SK-N-SH treated with all-trans-retinoic acid at 6 μM for 48 hours (cell line): Measurements from ENCODE around the gene PANX2.

Source experiments
- ATAC-seq: fragments of 200-7000 bp; cut with Tn5 transposase; 3 replicates; pipeline ENCODE4 v1.9.1; 2020; ENCODE audit warnings: mild to moderate bottlenecking, moderate library complexity
- ARNTL ChIP-seq: fragments of 450-650 bp; formaldehyde crosslinking; IDR thresholded peaks from 2 replicates; pipeline ENCODE4 v1.5.0; 2020; ENCODE audit warnings: low read depth, mild to moderate bottlenecking, moderate library complexity, borderline replicate concordance
- BACH2 ChIP-seq: fragments of 250-450 bp; sonication (Bioruptor Pico); IDR thresholded peaks from 2 replicates; pipeline ENCODE4 v1.9.0; 2021; ENCODE audit warnings: mild to moderate bottlenecking, borderline replicate concordance
- CSDC2 ChIP-seq: fragments of 250-450 bp; sonication (Bioruptor Pico); IDR thresholded peaks from 2 replicates; pipeline ENCODE4 v1.5.0; 2020; ENCODE audit warnings: mild to moderate bottlenecking, moderate library complexity
- ESRRG ChIP-seq: fragments of 250-450 bp; sonication (Bioruptor Pico); IDR thresholded peaks from 2 replicates; pipeline ENCODE4 v1.6.1; 2021; ENCODE audit warnings: mild to moderate bottlenecking
- GLIS3 ChIP-seq: fragments of 250-450 bp; sonication (Bioruptor Pico); IDR thresholded peaks from 2 replicates; pipeline ENCODE4 v1.5.0; 2020; ENCODE audit warnings: mild to moderate bottlenecking, moderate library complexity
- ISL1 ChIP-seq: fragments of 250-450 bp; sonication (Bioruptor Pico); IDR thresholded peaks from 2 replicates; pipeline ENCODE4 v2.1.2; 2022; ENCODE audit warnings: mild to moderate bottlenecking, moderate library complexity
- OSR1 ChIP-seq: fragments of 250-450 bp; sonication (Bioruptor Pico); IDR thresholded peaks from 2 replicates; pipeline ENCODE4 v1.8.0; 2022; ENCODE audit warnings: moderate library complexity, mild to moderate bottlenecking, inconsistent platforms
- PPARA ChIP-seq: fragments of 250-450 bp; sonication (Bioruptor Pico); IDR thresholded peaks from 2 replicates; pipeline ENCODE4 v1.5.0; 2020; ENCODE audit warnings: mild to moderate bottlenecking, borderline replicate concordance
- RARB ChIP-seq: fragments of 250-450 bp; sonication (Bioruptor Pico); IDR thresholded peaks from 2 replicates; pipeline ENCODE4 v1.8.0; 2021; ENCODE audit warnings: mild to moderate bottlenecking, moderate library complexity
- SNAI2 ChIP-seq: fragments of 250-450 bp; sonication (Bioruptor Pico); IDR thresholded peaks from 2 replicates; pipeline ENCODE4 v1.5.0; 2020; ENCODE audit warnings: mild to moderate bottlenecking, moderate library complexity
- TCF4 ChIP-seq: fragments of 250-450 bp; sonication (Bioruptor Pico); IDR thresholded peaks from 2 replicates; pipeline ENCODE4 v1.8.0; 2021; ENCODE audit warnings: mild to moderate bottlenecking, moderate library complexity, borderline replicate concordance
- TOX ChIP-seq: fragments of 250-450 bp; sonication (Bioruptor Pico); IDR thresholded peaks from 2 replicates; pipeline ENCODE4 v1.8.0; 2021; ENCODE audit warnings: mild to moderate bottlenecking, moderate library complexity, borderline replicate concordance
- ZC3H10 ChIP-seq: fragments of 250-450 bp; sonication (Bioruptor Pico); IDR thresholded peaks from 2 replicates; pipeline ENCODE4 v1.5.1; 2021; ENCODE audit warnings: mild to moderate bottlenecking, moderate library complexity
- ZFP3 ChIP-seq: fragments of 250-450 bp; sonication (Bioruptor Pico); IDR thresholded peaks from 2 replicates; pipeline ENCODE4 v1.5.0; 2020; ENCODE audit warnings: mild to moderate bottlenecking, moderate library complexity
- ZFP30 ChIP-seq: fragments of 450-650 bp; formaldehyde crosslinking; IDR thresholded peaks from 2 replicates; pipeline ENCODE4 v1.5.0; 2022; ENCODE audit warnings: mild to moderate bottlenecking, moderate library complexity
- ZNF565 ChIP-seq: fragments of 450-650 bp; formaldehyde crosslinking; conservative IDR thresholded peaks from 2 replicates; pipeline ENCODE4 v1.5.0; 2020; ENCODE audit warnings: low read depth, mild to moderate bottlenecking, moderate library complexity
- ZNF70 ChIP-seq: fragments of 450-650 bp; formaldehyde crosslinking; IDR thresholded peaks from 2 replicates; pipeline ENCODE4 v1.5.0; 2020; ENCODE audit warnings: mild to moderate bottlenecking, moderate library complexity
- ZNF8 ChIP-seq: fragments of 450-650 bp; formaldehyde crosslinking; IDR thresholded peaks from 2 replicates; pipeline ENCODE4 v1.5.0; 2020; ENCODE audit warnings: mild to moderate bottlenecking, moderate library complexity
- TF ChIP-seq, protein P1 (sequence below): fragments of 250-450 bp; sonication (Bioruptor Pico); IDR thresholded peaks from 2 replicates; pipeline ENCODE4 v1.5.0; 2020; ENCODE audit warnings: mild to moderate bottlenecking, moderate library complexity
- TF ChIP-seq, protein P2 (sequence below): fragments of 250-450 bp; sonication (Bioruptor Pico); IDR thresholded peaks from 2 replicates; pipeline ENCODE4 v1.8.0; 2021; ENCODE audit warnings: low read depth, mild to moderate bottlenecking, moderate library complexity, borderline replicate concordance
- TF ChIP-seq, protein P3 (sequence below): fragments of 250-450 bp; sonication (Bioruptor Pico); IDR thresholded peaks from 2 replicates; pipeline ENCODE4 v1.8.0; 2020; ENCODE audit warnings: mild to moderate bottlenecking, moderate library complexity, borderline replicate concordance
- TF ChIP-seq, protein P4 (sequence below): fragments of 250-450 bp; sonication (Bioruptor Pico); IDR thresholded peaks from 2 replicates; pipeline ENCODE4 v1.5.1; 2021; ENCODE audit warnings: mild to moderate bottlenecking, moderate library complexity
- TF ChIP-seq, protein P5 (sequence below): fragments of 250-450 bp; sonication (Bioruptor Pico); IDR thresholded peaks from 2 replicates; pipeline ENCODE4 v1.5.1; 2020; ENCODE audit warnings: low read depth, mild to moderate bottlenecking, moderate library complexity

The PANX2 gene

DNA sequence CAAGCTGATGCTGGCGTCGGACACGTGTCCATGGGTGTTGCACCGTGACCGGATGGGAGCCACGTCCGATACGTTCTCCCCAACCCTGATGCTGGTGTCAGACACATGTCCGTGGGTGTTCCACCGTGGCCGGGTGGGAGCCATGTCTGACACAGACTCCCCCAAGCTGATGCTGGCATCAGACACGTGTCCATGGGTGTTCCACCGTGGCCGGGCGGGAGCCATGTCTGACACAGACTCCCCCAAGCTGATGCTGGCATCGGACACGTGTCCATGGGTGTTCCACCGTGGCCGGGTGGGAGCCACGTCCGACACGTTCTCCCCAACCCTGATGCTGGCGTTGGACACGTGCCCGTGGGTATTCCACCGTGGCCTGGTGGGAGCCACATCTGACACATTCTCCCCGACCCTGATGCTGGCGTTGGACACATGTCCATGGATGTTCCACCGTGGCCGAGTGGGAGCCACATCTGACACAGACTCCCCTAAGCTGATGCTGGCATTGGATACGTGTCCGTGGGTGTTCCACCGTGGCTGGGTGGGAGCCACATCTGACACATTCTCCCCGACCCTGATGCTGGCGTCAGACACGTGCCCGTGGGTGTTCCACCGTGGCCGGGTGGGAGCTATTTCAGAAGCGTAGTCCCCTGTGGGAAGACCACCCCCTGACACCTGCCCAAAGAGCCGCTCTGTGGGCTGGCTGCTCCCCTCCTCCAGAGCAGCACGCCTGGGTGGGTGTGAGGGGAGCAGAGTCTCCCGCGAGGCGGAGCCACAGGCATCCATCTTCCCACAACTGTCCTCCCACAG, 50.3 kb downstream of the PANX2 start:
- ATAC-seq = no peak
- TF ChIP-seq RARB (CRISPR knock-in tag) (no peak), ESRRG (CRISPR knock-in tag) (no peak), BACH2 (no peak), GLIS3 (CRISPR knock-in tag) (no peak), ZNF565 (CRISPR knock-in tag) (no peak), ZFP3 (CRISPR knock-in tag) (no peak), CSDC2 (no peak), ZFP30 (CRISPR knock-in tag) (no peak), ISL1 (no peak), SNAI2 (CRISPR knock-in tag) (no peak), TOX (CRISPR knock-in tag) (no peak), TCF4 (CRISPR knock-in tag) (no peak)
- TF ChIP-seq, protein P1, sequence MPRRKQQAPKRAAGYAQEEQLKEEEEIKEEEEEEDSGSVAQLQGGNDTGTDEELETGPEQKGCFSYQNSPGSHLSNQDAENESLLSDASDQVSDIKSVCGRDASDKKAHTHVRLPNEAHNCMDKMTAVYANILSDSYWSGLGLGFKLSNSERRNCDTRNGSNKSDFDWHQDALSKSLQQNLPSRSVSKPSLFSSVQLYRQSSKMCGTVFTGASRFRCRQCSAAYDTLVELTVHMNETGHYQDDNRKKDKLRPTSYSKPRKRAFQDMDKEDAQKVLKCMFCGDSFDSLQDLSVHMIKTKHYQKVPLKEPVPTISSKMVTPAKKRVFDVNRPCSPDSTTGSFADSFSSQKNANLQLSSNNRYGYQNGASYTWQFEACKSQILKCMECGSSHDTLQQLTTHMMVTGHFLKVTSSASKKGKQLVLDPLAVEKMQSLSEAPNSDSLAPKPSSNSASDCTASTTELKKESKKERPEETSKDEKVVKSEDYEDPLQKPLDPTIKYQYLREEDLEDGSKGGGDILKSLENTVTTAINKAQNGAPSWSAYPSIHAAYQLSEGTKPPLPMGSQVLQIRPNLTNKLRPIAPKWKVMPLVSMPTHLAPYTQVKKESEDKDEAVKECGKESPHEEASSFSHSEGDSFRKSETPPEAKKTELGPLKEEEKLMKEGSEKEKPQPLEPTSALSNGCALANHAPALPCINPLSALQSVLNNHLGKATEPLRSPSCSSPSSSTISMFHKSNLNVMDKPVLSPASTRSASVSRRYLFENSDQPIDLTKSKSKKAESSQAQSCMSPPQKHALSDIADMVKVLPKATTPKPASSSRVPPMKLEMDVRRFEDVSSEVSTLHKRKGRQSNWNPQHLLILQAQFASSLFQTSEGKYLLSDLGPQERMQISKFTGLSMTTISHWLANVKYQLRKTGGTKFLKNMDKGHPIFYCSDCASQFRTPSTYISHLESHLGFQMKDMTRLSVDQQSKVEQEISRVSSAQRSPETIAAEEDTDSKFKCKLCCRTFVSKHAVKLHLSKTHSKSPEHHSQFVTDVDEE (CRISPR knock-in tag) = no peak
- TF ChIP-seq, protein P2, sequence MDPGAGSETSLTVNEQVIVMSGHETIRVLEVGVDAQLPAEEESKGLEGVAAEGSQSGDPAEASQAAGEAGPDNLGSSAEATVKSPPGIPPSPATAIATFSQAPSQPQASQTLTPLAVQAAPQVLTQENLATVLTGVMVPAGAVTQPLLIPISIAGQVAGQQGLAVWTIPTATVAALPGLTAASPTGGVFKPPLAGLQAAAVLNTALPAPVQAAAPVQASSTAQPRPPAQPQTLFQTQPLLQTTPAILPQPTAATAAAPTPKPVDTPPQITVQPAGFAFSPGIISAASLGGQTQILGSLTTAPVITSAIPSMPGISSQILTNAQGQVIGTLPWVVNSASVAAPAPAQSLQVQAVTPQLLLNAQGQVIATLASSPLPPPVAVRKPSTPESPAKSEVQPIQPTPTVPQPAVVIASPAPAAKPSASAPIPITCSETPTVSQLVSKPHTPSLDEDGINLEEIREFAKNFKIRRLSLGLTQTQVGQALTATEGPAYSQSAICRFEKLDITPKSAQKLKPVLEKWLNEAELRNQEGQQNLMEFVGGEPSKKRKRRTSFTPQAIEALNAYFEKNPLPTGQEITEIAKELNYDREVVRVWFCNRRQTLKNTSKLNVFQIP = no peak
- TF ChIP-seq, protein P3, sequence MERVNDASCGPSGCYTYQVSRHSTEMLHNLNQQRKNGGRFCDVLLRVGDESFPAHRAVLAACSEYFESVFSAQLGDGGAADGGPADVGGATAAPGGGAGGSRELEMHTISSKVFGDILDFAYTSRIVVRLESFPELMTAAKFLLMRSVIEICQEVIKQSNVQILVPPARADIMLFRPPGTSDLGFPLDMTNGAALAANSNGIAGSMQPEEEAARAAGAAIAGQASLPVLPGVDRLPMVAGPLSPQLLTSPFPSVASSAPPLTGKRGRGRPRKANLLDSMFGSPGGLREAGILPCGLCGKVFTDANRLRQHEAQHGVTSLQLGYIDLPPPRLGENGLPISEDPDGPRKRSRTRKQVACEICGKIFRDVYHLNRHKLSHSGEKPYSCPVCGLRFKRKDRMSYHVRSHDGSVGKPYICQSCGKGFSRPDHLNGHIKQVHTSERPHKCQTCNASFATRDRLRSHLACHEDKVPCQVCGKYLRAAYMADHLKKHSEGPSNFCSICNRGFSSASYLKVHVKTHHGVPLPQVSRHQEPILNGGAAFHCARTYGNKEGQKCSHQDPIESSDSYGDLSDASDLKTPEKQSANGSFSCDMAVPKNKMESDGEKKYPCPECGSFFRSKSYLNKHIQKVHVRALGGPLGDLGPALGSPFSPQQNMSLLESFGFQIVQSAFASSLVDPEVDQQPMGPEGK (CRISPR knock-in tag) = no peak

DNA sequence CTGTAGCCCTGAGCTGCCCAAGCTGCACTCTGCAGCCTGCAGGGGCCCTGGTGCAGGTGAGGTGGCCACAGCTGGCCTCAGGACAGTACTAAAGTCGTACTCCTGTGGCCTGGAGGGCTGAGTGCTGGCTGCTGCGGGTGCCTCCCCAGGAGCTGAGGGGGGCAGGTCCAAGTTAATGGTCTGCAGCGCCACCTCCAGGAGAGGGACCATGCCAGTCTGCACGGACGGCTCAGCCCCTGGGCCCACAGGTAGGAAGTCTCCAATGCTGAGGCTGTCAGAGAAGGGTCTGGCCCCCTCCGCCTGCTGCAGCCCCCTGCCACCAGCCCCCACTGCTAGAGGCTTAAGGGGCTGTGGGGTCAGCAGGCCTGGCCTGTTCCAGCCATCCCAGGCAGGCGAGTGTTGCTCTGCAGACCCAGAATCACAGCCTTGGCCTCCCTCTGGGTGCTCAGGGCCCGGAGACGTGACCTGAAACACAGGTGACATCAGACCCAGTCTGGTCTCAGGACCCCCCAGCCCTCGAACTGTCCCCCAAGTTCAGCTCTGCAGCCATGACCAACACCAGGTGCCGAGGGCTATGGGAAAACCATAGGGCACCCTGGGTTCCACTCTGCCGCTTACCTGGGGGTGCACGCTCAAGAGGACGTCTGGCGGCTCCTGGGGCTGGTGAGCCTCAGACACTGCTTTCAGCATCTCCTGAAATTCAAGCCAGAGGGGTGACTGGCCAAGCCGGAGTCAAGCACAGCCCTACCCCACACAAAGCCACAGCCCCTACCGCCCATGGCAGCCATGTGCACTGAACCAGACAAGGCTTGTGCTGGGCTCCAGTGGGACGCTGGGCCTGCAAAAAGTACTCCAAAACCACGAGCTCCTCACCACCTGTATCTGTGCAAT, 51.1 kb downstream of the PANX2 start:
- no peak for ATAC-seq
- TF ChIP-seq ARNTL = no peak
- no peak for TF ChIP-seq ISL1
- TF ChIP-seq ZNF8 (CRISPR knock-in tag) = no peak
- no peak for TF ChIP-seq ZNF565 (CRISPR knock-in tag)
- TF ChIP-seq, protein P4, sequence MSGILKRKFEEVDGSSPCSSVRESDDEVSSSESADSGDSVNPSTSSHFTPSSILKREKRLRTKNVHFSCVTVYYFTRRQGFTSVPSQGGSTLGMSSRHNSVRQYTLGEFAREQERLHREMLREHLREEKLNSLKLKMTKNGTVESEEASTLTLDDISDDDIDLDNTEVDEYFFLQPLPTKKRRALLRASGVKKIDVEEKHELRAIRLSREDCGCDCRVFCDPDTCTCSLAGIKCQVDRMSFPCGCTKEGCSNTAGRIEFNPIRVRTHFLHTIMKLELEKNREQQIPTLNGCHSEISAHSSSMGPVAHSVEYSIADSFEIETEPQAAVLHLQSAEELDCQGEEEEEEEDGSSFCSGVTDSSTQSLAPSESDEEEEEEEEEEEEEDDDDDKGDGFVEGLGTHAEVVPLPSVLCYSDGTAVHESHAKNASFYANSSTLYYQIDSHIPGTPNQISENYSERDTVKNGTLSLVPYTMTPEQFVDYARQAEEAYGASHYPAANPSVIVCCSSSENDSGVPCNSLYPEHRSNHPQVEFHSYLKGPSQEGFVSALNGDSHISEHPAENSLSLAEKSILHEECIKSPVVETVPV (CRISPR knock-in tag) = no peak
- no peak for TF ChIP-seq SNAI2 (CRISPR knock-in tag)
- TF ChIP-seq, protein P3 (CRISPR knock-in tag) = no peak
- TF ChIP-seq TCF4 (CRISPR knock-in tag) = no peak
- no peak for TF ChIP-seq ZNF70 (CRISPR knock-in tag)
- TF ChIP-seq, protein P5, sequence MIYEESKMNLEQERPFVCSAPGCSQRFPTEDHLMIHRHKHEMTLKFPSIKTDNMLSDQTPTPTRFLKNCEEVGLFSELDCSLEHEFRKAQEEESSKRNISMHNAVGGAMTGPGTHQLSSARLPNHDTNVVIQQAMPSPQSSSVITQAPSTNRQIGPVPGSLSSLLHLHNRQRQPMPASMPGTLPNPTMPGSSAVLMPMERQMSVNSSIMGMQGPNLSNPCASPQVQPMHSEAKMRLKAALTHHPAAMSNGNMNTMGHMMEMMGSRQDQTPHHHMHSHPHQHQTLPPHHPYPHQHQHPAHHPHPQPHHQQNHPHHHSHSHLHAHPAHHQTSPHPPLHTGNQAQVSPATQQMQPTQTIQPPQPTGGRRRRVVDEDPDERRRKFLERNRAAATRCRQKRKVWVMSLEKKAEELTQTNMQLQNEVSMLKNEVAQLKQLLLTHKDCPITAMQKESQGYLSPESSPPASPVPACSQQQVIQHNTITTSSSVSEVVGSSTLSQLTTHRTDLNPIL (CRISPR knock-in tag) = no peak
- no peak for TF ChIP-seq ZFP3 (CRISPR knock-in tag)
- no peak for TF ChIP-seq ESRRG (CRISPR knock-in tag)
- TF ChIP-seq GLIS3 (CRISPR knock-in tag) = no peak
- TF ChIP-seq TOX (CRISPR knock-in tag) = no peak
- TF ChIP-seq ZC3H10 (CRISPR knock-in tag) = no peak
- TF ChIP-seq, protein P1 (CRISPR knock-in tag) = no peak
- TF ChIP-seq OSR1 (CRISPR knock-in tag) = no peak
- no peak for TF ChIP-seq PPARA (CRISPR knock-in tag)
